ENCODE measurements around the gene ACTR5. TPM values are rescaled to one million over a fixed set of nuclear protein-coding genes. Genes with fewer than 3 reads are reported as not detected.
"Not testable (repeated sequence)": the region's sequence is repeated elsewhere in the genome, so short reads cannot be mapped to it uniquely, and the experiment has no call there.

The ACTR5 gene
- total RNA-seq, 1 donor = 9.8 TPM

GRCh38 chr20:38770546-38770945, 22.3 kb downstream of the ACTR5 start:
- Histone ChIP-seq H3K4me3 (ENCODE audit: low read length) (no peak overlapping the region), H3K9me3 (ENCODE audit: low read depth, low read length) (no peaks in the 10 kb centered on the region), H3K4me1 (ENCODE audit: insufficient read depth, low read length) (no peaks in the 10 kb centered on the region), H3K27me3 (ENCODE audit: insufficient read depth, low read length) (no peaks in the 10 kb centered on the region)

- H3K9me3 ChIP-seq (ENCODE audit: low read depth, low read length) = no peaks in the 10 kb centered on the region
- H3K4me1 ChIP-seq (ENCODE audit: insufficient read depth, low read length) = no peaks in the 10 kb centered on the region
- no peak overlapping the region for H3K4me3 ChIP-seq (ENCODE audit: low read length)
- H3K27me3 ChIP-seq (ENCODE audit: insufficient read depth, low read length) = no peaks in the 10 kb centered on the region
Observed at GRCh38 chr20:38770970-38771369, 22.7 kb downstream of the ACTR5 start.

DNA sequence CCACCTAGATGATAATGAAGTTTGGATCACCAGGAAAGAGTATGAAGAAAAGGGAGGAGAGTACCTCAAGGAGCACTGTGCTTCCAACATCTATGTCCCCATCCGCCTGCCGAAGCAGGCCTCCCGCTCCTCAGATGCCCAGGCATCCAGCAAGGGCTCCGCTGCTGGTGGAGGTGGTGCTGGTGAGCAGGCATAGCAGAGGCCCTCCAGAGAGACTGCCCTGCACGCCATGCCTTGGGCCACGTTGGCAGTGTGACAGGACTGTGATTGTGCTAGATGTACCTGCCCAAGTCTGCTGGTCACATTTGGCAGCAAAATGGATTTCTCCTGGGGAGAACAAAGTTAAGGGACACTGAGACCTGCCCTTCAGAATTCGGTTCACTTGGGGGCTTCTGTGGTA, 23.4 kb downstream of the ACTR5 start:
- Histone ChIP-seq H3K27me3 (ENCODE audit: insufficient read depth, low read length) (no peaks in the 10 kb centered on the region), H3K9me3 (ENCODE audit: low read depth, low read length) (no peaks in the 10 kb centered on the region), H3K4me1 (ENCODE audit: insufficient read depth, low read length) (no peaks in the 10 kb centered on the region), H3K4me3 (ENCODE audit: low read length) (no peak overlapping the region)

- Histone ChIP-seq H3K9me3 (ENCODE audit: low read depth, low read length) (no peaks in the 10 kb centered on the region), H3K4me3 (ENCODE audit: low read length) (no peak overlapping the region), H3K27me3 (ENCODE audit: insufficient read depth, low read length) (no peaks in the 10 kb centered on the region), H3K4me1 (ENCODE audit: insufficient read depth, low read length) (no peaks in the 10 kb centered on the region)
Observed at GRCh38 chr20:38774167-38774566, 25.9 kb downstream of the ACTR5 start.

DNA sequence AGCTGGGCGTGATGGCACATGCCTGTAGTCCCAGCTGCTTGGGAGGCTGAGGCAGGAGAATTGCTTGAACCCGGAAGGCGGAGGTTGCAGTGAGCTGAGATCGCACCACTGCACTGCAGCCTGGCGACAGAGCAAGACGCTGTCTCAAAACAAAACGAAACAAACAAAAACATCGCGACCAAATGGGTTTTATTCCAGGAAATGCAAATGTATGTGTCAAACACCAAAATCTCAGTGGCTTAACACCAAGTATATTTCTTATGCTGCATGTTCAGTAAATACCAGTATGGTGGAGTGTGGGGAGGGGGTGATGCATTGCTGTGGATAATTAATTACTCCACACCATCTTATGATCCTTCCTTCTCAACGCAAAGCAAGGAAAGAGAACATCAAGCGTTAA, 28.1 kb downstream of the ACTR5 start:
- Histone ChIP-seq H3K4me3 (ENCODE audit: low read length) (no peak overlapping the region), H3K27me3 (ENCODE audit: insufficient read depth, low read length) (no peaks in the 10 kb centered on the region), H3K4me1 (ENCODE audit: insufficient read depth, low read length) (no peaks in the 10 kb centered on the region), H3K9me3 (ENCODE audit: low read depth, low read length) (no peaks in the 10 kb centered on the region)

GRCh38 chr20:38779247-38780097, 31.2 kb downstream of the ACTR5 start:
- Histone ChIP-seq H3K27me3 (ENCODE audit: insufficient read depth, low read length) (no peaks in the 10 kb centered on the region), H3K4me3 (ENCODE audit: low read length) (no peak overlapping the region), H3K9me3 (ENCODE audit: low read depth, low read length) (no peaks in the 10 kb centered on the region), H3K4me1 (ENCODE audit: insufficient read depth, low read length) (no peaks in the 10 kb centered on the region)

- H3K9me3 ChIP-seq (ENCODE audit: low read depth, low read length) = no peaks in the 10 kb centered on the region
- H3K4me3 ChIP-seq (ENCODE audit: low read length) = no peak overlapping the region
- H3K4me1 ChIP-seq (ENCODE audit: insufficient read depth, low read length) = no peaks in the 10 kb centered on the region
- H3K27me3 ChIP-seq (ENCODE audit: insufficient read depth, low read length) = no peaks in the 10 kb centered on the region
Observed at GRCh38 chr20:38782275-38782674, 34.0 kb downstream of the ACTR5 start.

DNA sequence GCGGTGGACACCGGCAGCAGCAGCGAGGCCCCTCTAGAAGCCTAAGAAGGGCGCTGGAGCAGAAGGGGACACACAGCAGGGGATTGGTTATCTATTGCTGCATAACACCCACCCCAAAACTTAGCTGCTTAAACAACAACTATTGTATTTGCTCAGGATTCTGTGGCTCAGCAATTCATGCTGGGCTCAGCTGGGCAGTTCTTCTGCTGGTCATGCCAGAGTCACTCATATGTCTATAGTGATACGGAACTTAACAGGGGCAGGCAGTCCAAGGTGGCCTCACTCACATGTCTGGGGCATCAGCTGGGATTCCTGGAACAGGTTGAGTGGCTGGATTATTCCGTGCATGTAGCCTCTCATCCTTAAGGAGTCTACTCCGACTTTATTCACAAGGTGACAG, 39.6 kb downstream of the ACTR5 start:
- Histone ChIP-seq H3K4me1 (ENCODE audit: insufficient read depth, low read length) (no peaks in the 10 kb centered on the region), H3K4me3 (ENCODE audit: low read length) (no peak overlapping the region), H3K9me3 (ENCODE audit: low read depth, low read length) (no peaks in the 10 kb centered on the region), H3K27me3 (ENCODE audit: insufficient read depth, low read length) (no peaks in the 10 kb centered on the region)

DNA sequence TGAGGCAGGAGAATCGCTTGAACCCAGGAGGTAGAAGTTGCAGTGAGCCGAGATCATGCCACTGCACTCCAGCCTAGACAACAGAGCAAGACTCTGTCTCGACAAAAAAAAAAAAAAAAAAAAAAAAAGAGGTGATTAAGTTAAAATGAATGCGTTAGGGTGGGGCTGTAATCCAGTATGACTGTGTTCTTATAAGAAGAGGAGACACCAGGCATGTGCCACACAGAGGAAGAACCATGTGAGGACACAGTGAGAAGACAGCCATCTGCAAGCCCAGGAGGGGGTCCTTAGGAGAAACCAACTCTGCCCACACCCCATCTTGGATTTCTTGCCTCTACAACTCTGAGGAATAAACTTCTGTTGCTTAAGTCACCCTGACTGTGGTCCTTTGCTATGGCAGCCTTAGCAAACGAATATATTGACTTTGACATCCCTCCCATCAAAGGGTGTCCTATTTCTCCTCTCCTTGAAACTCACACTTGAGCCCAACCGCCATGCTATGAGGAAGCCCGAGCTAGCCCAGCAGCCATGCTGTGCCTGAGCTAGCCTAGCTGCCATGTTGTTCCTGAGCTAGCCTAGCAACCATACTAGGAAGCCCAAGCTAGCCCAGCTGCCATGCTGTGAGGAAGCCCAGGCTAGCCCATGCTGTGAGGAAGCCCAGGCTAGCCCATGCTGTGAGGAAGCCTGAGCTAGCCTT, 41.4 kb downstream of the ACTR5 start:
- no peaks in the 10 kb centered on the region for H3K27me3 ChIP-seq (ENCODE audit: insufficient read depth, low read length)
- no peaks in the 10 kb centered on the region for H3K9me3 ChIP-seq (ENCODE audit: low read depth, low read length)
- no peak overlapping the region for H3K4me3 ChIP-seq (ENCODE audit: low read length)
- no peaks in the 10 kb centered on the region for H3K4me1 ChIP-seq (ENCODE audit: insufficient read depth, low read length)

GRCh38 chr20:38790200-38791053, 42.2 kb downstream of the ACTR5 start:
- Histone ChIP-seq H3K4me3 (ENCODE audit: low read length) (no peak overlapping the region), H3K27me3 (ENCODE audit: insufficient read depth, low read length) (no peaks in the 10 kb centered on the region), H3K9me3 (ENCODE audit: low read depth, low read length) (no peaks in the 10 kb centered on the region), H3K4me1 (ENCODE audit: insufficient read depth, low read length) (no peaks in the 10 kb centered on the region)

DNA sequence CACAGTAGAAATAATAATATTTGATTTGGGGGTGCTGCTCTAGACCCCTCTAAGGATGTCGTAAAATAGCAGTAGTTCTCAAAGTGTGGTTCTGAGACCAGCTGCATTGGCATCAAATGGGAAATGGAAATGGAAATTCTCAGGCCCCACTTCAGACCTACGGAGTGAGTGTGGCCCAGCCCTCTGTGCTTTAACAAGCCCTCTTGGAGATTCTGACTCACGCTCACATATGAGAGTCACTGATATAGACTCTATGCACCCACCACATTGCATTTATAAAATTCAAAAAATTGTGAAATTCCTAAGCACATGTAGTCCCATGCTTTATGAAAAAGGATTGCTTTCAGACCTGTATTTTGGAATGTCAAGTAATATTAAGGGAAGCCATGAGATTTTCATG, 43.0 kb downstream of the ACTR5 start:
- no peaks in the 10 kb centered on the region for H3K27me3 ChIP-seq (ENCODE audit: insufficient read depth, low read length)
- H3K4me3 ChIP-seq (ENCODE audit: low read length) = no peak overlapping the region
- H3K4me1 ChIP-seq (ENCODE audit: insufficient read depth, low read length) = no peaks in the 10 kb centered on the region
- no peaks in the 10 kb centered on the region for H3K9me3 ChIP-seq (ENCODE audit: low read depth, low read length)

DNA sequence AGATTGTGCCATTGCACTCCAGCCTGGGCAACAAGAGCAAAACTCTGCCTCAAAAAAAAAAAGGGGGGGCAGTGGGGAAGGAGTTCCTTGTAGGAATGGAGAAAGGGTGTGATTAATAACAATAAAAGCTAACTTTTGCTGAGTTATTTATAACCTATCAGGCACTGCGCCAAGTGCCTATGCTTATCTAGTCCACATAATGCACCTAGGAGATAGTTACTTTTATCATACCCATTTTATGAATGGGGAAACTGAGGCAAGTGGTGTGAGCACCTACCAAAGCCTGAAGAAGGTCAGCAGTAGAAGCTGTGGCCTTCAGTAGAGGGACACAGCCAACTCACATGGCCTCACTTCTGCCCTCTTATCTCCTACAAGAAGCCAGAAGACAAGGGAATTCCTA, 43.7 kb downstream of the ACTR5 start:
- Histone ChIP-seq H3K4me1 (ENCODE audit: insufficient read depth, low read length) (no peaks in the 10 kb centered on the region), H3K9me3 (ENCODE audit: low read depth, low read length) (no peaks in the 10 kb centered on the region), H3K4me3 (ENCODE audit: low read length) (no peak overlapping the region), H3K27me3 (ENCODE audit: insufficient read depth, low read length) (no peaks in the 10 kb centered on the region)

DNA sequence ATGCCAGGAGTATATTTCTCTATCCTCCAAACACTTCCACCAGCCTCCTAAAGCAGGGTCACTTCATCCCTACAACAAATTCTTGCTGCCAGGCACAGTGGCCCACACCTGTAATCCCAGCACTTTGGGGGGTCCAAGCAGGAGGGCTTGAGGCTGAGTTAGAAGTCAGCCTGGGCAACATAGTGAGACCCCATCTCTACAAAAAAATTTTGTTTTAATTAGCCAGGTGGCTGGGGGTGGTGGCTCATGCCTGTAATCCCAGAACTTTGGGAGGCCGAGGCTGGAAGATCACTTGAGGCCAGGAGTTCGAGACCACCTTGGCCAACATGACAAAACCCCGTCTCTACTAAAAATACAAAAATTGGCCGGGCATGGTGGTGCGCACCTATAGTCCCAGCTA, 45.8 kb downstream of the ACTR5 start:
- H3K4me1 ChIP-seq (ENCODE audit: insufficient read depth, low read length); H3K9me3 ChIP-seq (ENCODE audit: low read depth, low read length); H3K27me3 ChIP-seq (ENCODE audit: insufficient read depth, low read length); H3K4me3 ChIP-seq (ENCODE audit: low read length): not testable (repeated sequence)

GRCh38 chr20:38798266-38798665, 50.0 kb downstream of the ACTR5 start:
- no peak overlapping the region for H3K4me3 ChIP-seq (ENCODE audit: low read length)
- no peaks in the 10 kb centered on the region for H3K9me3 ChIP-seq (ENCODE audit: low read depth, low read length)
- H3K4me1 ChIP-seq (ENCODE audit: insufficient read depth, low read length) = peaks cover 15% of the 10 kb centered on the region
- H3K27me3 ChIP-seq (ENCODE audit: insufficient read depth, low read length) = no peaks in the 10 kb centered on the region

GRCh38 chr20:38799203-38799602, 50.9 kb downstream of the ACTR5 start:
- Histone ChIP-seq H3K4me3 (ENCODE audit: low read length) (no peak overlapping the region), H3K9me3 (ENCODE audit: low read depth, low read length) (no peaks in the 10 kb centered on the region), H3K4me1 (ENCODE audit: insufficient read depth, low read length) (peaks cover 19% of the 10 kb centered on the region), H3K27me3 (ENCODE audit: insufficient read depth, low read length) (no peaks in the 10 kb centered on the region)
